GM21528 (cell line): ENCODE data around the gene SLC5A10.
A peak's percentile ranks its signal among the peaks of the same experiment; 100 is the strongest.

ENCODE experiments used
- ATAC-seq: cut with Tn5 transposase; IDR thresholded peaks from one replicate; pipeline ENCODE4 v1.9.1; 2021; ENCODE audit warnings: mild to moderate bottlenecking, moderate library complexity; ENCODE audit not compliant: unreplicated experiment, low FRiP score

The SLC5A10 gene

DNA sequence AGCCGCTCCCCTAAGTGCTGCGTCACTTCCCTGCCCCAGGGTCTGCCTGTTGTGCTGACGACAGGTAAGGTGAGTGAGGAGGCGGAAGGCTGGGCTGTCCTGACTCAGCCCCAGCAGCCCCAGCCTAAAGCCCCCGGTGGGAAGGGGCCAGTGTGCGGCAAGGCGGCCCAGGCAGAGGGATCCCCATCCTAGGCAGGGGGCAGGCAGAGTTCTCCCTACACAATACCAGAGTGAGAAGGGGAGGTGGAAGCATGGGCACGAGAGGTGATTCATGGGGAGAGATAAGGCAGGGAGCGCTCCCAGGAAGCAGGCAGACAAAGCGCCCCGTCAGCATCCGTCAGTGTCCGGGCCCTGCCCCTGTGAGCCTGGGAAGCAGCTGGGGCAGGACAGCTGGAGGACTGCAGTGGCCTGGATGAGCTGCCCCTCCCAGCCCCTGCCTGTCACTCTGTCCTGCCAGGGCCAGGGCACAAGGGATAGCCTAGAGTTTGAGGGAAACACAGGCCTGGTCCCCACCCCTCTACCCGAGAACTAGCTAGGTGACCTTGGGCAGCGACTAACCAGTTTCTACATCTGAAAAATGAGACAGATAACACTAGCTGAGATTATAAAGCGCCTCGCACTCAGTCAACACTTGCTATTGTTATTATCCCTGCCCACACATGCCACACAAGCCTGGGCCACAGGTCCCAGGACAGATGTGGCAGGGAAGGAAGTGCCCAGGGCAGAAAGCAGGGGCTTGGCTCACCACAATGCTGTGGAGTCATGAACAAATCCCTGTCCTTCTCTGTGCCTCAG is 48.8 kb downstream of the SLC5A10 start:
- ATAC-seq: no peak

- no peak for ATAC-seq
Measured at GRCh38 chr17:19001907-19002590, 50.1 kb downstream of the SLC5A10 start.

DNA sequence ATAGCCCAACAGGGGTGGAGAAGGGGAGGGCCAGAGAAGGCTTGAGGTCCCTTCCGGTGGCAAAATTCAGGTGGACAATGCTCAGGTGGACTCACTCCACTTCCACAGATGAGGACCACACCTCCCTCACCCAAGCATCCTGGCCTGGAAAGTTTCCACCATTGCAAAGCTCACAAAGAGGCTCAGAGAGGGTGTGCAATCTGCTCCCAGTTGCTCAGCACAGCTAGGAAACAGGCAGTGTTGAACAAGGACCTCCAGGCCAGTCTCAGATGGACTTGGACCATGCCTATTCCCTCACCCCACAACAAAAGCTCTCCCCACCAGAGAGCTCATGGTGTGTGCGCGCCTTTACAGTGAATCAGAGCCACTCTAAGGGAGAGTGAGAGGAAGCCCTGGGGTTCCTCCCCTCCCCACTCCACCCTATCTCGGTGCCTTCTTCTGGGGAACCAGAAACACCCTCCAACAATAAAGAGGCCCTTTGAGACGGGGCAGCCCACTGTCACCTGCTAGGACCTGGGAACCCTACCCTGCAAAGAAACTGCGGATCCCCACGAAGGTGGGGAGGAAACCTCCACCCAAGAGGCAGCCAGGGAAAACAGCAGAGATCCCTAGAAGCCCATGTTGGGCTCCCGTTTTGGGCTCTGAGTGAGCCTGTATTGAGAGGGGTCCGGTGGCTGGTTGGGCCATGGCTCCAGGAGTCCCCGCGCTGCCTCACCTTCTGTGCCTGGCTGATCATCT is 51.0 kb downstream of the SLC5A10 start:
- no peak for ATAC-seq

DNA sequence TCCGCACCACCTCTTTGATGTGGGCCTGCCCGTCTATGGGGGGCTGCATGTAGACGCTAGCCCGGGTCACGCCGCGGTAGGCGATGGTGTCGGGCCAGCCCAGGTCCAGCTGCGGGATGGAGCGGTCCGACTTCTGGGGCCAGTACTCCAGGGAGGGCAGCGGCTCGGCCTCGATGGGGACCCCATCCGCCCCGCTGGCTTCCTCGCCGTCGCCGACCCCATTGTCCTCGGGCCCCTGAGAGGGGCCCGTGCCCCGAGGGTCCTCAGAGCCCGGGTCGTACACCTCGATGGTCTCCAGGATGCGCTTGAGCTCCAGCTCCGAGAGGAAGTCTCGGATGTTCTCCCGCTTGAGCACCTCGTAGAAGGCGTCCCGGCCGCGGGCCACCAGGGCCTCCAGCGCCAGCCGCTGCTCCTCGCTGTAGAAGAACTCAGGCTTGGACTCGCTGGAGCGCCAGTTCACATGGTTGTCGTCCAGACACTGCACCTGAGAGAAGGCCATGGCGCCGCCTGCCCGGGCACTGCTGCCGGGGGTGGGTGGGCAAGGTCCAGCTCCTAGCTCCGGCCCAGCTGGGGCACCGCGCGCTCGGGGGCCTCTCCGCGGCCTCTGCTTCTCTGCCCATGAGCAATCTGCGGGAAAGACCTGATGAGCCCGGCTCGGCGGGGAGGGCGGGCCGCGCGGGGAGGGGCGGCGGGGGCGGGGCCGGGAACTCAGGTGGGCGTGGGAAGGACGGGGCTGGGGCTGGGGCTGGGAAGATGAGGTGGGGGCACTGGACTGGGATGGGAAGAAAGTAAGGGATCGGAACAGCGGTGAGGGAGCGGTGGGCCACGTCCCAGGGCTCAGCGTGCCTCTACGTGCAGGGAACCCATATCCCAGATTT is 51.8 kb downstream of the SLC5A10 start:
- ATAC-seq: no peak

- peak; percentile 59 for ATAC-seq
Measured at GRCh38 chr17:19004421-19005136, 52.6 kb downstream of the SLC5A10 start, which contains the start of gene FAM83G. FAM83G (minus strand) TSS chr17:19004764; CDS start chr17:19004041, 723 bp downstream.

DNA sequence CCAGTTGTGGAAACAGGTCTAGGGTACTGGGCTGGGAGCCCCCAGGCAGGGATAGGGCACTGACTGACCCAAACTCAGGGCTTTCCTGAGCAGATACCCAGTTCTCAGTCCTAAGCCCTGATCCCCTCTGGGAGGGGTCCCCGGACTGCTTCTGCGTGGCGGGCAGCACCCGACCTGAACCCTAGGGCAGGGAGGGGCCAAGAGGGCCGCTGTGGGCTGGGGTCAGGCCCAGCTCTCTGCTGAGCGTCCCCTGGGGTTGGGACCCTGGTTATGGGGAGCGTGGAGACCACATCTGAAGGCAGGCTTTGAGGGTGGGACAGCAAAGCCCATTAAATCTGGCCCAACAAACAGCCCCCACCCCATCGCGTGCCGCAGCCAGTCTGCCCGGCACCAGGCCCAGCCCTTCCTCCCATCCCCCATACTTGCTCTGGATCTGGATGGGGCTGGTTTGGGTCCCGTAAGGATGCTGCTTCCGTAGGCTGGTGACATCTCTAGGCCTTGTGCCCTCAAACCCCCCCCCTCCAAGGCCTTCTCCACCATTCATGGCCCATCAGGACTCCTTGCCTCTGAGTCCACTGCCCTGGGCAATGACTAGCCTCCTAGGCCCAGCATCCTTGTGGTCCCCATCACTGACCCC is 53.3 kb downstream of the SLC5A10 start:
- no peak for ATAC-seq

- no peak for ATAC-seq
Measured at GRCh38 chr17:19005789-19006430, 53.9 kb downstream of the SLC5A10 start.

DNA sequence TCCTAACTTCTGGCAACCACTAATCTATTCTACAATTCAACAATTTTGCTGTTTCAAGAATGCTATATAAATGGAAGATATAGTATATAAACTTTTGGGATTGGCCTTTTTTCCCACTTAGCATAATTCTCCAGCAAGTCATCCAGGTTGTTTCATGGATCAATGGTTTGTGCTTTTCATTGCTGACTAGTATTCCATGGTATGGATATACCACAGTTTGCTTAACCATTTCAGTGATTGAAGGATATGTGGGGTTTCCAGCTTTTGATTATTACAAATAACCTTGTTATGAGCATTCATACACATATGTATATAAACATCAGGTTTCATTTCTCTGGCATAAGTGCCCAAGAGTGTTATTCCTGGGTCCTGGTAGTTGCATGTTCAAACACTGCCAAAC is 54.7 kb downstream of the SLC5A10 start:
- ATAC-seq: no peak

DNA sequence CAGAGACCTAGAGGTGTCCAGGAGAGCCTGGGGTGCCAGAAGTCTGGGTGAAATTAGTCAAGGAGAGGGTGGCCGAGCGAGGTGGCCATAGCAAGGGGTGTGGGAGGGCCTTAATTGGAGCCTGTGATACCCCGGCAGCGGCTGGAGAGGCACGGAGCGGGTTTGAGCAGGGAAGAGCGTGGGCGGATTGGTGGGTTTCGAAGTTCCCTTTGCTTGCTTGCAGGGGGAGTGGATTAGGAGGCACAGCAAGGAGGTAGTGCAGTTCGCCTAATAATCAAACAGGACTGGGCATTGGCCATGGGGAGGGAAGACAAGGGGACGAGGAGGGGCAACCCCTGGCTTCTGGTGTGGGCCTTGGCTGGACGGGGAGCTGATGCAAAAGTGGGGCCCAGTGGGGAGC is 58.0 kb downstream of the SLC5A10 start:
- ATAC-seq: no peak

GRCh38 chr17:19010729-19011505 is 59.0 kb downstream of the SLC5A10 start:
- ATAC-seq: no peak

- ATAC-seq: no peak
Measured at GRCh38 chr17:19011581-19011980, 59.6 kb downstream of the SLC5A10 start.

DNA sequence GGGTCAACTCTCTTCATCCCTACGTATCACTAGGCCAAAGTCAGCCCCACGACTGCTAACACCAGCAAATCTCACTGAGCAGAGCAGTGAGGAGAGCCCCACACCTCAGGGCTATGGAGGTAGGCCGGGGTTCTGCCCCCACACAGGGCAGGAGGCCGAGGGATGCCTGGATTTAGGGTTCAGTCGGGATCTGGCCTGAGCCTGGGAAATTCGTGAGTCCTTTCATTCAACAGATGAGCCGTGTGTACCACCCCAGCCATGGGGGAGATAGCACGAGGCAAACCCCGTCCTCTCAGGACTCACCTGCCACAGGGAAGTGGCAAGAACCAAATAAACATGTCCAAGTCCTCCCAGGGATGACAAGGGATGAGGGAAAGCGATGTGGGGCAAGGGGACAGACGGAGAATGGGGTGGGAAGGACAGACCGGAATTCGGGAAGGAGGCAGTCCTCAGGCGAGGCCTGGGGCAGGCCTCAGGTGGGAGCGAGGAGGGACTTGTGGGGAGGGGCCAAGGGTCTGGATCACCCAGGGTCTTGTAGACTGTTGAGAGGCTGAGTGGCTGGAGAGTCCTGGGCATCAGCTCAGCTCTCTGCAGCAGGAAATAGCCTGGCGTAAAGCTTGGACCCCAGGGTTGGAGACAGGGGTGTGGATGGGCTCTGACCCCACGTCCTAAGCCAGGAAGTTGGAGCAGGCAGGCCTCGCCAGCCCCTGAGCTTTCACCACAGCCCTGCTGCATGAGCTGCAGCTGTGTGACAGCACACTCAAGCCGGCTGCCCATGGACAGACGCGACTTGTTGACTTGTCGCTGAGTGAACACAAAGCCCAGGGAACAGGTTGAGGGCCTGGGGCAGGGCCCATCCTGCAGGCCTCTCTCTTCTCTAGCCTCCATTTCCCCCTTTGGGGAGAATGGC is 60.5 kb downstream of the SLC5A10 start:
- no peak for ATAC-seq

DNA sequence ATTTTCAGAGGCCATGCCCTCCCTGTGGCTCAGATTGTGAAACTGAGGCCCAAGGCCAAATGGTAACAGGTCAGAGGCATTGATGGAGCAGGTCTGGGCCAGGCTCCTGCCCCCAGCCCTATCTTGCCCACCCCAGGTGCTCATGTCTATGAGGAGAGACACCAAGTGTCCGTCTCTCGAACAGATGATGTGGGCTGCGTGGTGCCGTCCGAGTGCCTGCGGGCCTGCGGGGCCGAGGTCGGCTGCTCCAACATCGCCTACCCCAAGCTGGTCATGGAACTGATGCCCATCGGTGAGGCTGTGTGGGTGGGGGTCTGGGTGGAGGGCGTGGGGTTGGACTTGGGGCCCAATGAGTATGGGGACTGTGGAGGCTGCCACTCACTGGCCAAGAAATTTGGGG is 61.3 kb downstream of the SLC5A10 start:
- no peak for ATAC-seq

DNA sequence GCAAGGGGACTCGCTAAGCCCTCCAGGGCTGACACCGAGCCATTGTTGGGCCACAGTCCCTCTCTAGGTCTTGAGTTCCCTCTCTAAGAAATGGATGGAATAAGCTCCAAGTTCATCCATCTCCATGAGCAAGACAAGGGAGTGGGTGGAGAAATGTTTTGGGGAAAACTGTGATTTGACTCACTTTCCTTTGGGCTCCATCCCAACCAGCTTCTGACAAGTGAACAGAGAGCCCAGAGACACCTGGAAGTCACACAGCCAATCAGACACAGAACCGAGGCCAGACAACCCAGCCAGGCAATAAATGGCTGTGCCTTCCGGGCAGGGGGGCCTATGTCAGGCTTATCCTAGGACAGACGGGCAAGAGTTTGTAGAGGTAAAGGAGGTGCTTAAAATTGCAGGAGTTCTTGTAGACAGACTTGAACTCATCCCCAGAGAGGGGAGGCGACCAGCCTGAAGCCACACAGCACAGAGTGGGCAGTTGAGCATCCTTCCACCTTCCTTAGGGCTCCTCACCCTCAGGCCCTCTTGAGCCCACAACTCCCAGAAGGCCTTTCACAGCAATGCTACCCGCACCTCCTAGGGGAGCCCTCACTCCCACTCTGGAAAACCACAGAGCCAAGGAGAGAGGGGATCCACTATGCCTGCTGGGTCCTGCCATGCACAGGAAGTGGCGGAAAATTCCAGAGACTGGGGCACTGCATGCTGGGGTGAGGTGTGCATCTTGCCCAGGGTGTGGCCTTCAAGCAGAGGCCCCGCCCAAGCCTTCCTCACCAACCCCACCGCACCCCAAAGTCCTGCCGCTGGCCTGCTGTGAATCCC is 62.1 kb downstream of the SLC5A10 start:
- ATAC-seq: no peak

- ATAC-seq: no peak
Measured at GRCh38 chr17:19014628-19015215, 62.8 kb downstream of the SLC5A10 start.

DNA sequence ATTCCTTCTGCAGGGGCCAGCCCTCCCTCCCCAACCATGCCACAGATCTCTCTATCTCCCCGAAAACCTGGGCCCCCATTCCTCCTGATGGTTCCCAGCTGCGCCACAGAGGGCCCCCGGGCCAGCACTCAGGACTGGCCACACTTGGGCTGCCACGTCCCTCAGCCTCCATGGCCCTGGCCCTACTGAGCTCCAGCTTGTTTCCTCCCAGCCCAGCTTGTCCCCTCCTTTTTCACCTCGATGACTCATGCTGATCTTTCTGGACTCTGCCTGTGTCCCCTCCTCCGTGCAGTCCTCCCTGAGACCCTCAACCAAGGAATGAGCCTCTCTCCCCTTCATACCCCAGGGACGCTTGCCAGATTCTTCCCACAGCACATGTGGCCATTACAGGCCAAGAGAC is 63.5 kb downstream of the SLC5A10 start:
- ATAC-seq: no peak
